Measurements from ENCODE around the gene TNFAIP8L1.

The TNFAIP8L1 gene

GRCh38 chr19:4702764-4703163 lies 63.4 kb downstream of the TNFAIP8L1 start:
- DNase-seq (ENCODE audit: low read depth, low spot score), result no peak

GRCh38 chr19:4703671-4704316 lies 64.5 kb downstream of the TNFAIP8L1 start:
- no peak for DNase-seq (ENCODE audit: low read depth, low spot score)

- DNase-seq (ENCODE audit: low read depth, low spot score), result no peak
Observed at GRCh38 chr19:4704317-4704673, 65.0 kb downstream of the TNFAIP8L1 start.

All from activated CD4-positive, CD25-positive, alpha-beta regulatory T cell treated with anti-CD3 and anti-CD28 coated beads, Interleukin-2, amount 50 U/mL, for 16 hours (primary cell).